ENCODE measurements around the gene CCDC182. TPM values are rescaled to one million over a fixed set of nuclear protein-coding genes. Genes with fewer than 3 reads are reported as not detected.

CCDC182 gene
- polyA plus RNA-seq, 1 experiment = not detected

DNA sequence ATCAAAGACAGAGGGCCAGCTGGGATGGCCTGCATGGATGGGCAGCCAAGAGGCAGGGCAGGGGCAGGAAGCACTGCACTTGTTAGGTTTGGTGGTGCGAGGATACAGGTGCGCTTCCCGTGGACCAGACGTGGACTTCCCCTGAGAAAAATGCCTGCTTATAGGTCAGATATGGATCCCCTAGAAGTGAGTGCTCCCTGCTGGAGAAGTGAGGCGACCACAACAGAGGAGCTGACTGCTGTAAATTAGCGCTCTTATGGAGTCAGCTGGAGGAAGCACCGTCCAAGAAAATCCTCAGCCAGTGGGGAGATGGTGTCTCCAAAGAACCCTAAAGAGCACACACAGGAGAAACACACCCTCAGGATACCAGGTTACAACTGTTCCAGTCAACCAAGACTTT is 27.7 kb upstream of the CCDC182 start:
- CTCF ChIA-PET = no interaction called here
- POLR2A ChIA-PET = no interaction called here

DNA sequence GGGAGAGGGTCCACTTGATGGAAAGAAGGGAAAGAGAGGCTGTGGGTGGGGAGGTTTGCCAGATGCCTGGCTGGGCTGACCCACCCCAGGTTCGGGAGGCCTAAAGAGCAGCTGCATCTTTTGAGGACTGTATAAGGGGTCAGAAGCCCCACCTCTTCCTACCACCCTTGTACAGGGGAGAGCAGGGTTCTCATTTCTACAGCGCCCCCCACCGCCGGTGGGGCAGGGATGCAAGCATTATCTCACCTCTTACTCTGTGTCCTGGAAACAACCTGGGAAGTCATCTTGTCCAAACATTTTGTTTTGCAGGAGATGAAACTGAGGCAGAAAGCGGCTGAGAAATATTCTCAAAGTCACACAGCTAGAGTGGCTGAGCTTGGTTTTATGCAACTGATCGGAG is 22.5 kb upstream of the CCDC182 start:
- H3K27ac ChIP-seq (ENCODE audit: low read depth, low read length) = no peak overlapping the region
- CTCF ChIA-PET = interaction anchor here (0.9 kb wide), 1 partner anchor 524 kb away, joined by 4 read pairs; no protein-coding TSS in a partner anchor
- no peak for DNase-seq (ENCODE audit: low read depth, low spot score)
- POLR2A ChIA-PET = no interaction called here
- no peak overlapping the region for H3K4me3 ChIP-seq (ENCODE audit: low read depth, low read length)
- H3K9me3 ChIP-seq (ENCODE audit: control insufficient read depth, insufficient read depth, low read length) = no peaks in the 10 kb centered on the region
- H3K27me3 ChIP-seq (ENCODE audit: control insufficient read depth, insufficient read depth, low read length) = peaks cover 23% of the 10 kb centered on the region
- TF ChIP-seq, protein P1, sequence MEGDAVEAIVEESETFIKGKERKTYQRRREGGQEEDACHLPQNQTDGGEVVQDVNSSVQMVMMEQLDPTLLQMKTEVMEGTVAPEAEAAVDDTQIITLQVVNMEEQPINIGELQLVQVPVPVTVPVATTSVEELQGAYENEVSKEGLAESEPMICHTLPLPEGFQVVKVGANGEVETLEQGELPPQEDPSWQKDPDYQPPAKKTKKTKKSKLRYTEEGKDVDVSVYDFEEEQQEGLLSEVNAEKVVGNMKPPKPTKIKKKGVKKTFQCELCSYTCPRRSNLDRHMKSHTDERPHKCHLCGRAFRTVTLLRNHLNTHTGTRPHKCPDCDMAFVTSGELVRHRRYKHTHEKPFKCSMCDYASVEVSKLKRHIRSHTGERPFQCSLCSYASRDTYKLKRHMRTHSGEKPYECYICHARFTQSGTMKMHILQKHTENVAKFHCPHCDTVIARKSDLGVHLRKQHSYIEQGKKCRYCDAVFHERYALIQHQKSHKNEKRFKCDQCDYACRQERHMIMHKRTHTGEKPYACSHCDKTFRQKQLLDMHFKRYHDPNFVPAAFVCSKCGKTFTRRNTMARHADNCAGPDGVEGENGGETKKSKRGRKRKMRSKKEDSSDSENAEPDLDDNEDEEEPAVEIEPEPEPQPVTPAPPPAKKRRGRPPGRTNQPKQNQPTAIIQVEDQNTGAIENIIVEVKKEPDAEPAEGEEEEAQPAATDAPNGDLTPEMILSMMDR (IDR thresholded peaks at IDR 0.05; ENCODE audit: low read depth, low read length) = no peak

More for the DNA sequence above, 27.7 kb upstream of the CCDC182 start:
- Histone ChIP-seq H3K4me3 (ENCODE audit: low read depth, low read length) (no peak overlapping the region), H3K27me3 (ENCODE audit: control insufficient read depth, insufficient read depth, low read length) (peaks cover 39% of the 10 kb centered on the region), H3K27ac (ENCODE audit: low read depth, low read length) (no peak overlapping the region), H3K9me3 (ENCODE audit: control insufficient read depth, insufficient read depth, low read length) (no peaks in the 10 kb centered on the region)
- DNase-seq (ENCODE audit: low read depth, low spot score) = no peak
- TF ChIP-seq, protein P1 (IDR thresholded peaks at IDR 0.05; ENCODE audit: low read depth, low read length) = no peak

DNA sequence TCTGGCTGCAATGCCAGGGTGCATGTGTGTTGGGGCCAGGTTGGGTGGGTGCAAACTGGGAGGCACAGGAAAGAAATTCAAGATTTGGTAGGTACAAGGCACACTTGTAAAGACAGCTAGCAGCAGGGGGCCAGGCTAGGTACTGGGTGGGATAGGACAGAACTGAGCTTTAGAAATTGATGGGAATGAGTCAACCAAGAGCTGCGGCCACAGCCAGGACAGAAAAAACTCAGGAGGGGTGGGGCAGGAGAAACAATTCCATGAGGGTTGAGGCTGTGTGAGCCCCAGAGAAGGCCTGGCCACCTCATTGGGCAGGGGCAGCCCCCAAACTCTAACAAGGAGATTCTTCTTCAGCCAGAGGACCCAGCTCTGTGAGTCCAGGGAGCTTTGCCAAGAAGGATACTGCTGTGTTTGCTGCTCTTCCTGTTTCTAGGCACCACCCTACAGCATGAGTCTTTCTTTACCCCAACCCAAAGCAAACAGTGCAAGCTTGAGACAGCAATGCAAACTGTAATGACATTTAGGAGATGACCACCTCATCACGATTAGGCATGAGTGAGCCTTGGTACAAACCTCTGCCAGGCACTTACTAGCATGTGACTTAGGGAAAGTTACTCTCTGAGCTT is 21.3 kb upstream of the CCDC182 start:
- ChIA-PET CTCF (interaction anchor here (0.6 to 1.5 kb wide), 4 partner anchors 9 to 68 kb away, joined by 3 to 8 read pairs (median 6); no protein-coding TSS in a partner anchor), POLR2A (no interaction called here)
- DNase-seq (ENCODE audit: low read depth, low spot score) = no peak
- Histone ChIP-seq H3K27ac (ENCODE audit: low read depth, low read length) (no peak overlapping the region), H3K27me3 (ENCODE audit: control insufficient read depth, insufficient read depth, low read length) (peaks cover 28% of the 10 kb centered on the region), H3K9me3 (ENCODE audit: control insufficient read depth, insufficient read depth, low read length) (no peaks in the 10 kb centered on the region), H3K4me3 (ENCODE audit: low read depth, low read length) (no peak overlapping the region)
- TF ChIP-seq, protein P1 (IDR thresholded peaks at IDR 0.05; ENCODE audit: low read depth, low read length) = no peak

DNA sequence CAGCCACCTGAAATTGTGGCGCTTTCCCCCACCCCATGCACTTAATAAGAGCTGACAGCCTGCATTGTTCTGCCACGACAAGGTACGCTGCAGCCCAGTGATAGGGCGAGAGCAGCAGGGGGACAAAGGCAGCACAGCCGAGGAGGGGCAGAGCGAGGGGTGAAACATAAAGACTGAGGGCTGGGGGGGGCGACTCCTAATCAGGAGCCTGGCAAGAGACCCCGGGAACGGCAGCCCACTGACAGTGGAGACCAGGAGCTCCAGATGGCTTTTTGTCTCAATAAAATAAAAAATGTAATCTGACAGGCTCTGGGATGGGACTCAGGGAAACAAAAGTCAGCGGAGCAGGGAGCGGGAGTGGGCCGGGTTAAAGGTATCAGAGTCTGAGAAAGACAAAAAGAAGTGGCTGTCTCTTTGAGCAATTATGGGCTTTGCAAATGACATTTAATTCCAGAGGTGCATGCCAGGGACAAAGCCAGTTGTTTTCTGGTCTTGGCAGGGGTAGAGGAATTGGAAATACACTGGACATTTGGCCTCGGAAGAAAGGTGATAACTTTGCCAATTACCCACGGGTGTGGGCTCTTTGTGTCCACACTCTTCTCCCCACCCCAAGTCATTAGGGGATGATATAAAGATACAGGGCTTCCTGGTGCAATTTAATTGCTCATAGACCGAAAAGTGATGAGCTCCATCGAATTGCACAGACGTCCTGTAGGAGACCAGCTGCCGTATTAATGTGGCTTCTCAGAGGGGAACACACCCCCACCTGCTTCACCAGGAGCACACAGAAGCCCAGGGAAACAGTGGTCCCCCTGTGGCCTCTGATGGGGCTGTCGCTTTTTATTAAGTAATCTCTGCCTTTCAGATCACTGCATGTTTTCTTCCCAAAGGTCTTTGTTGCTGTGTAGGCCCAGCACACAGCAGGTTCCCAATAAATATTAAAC is 17.6 kb upstream of the CCDC182 start:
- no peak overlapping the region for H3K4me3 ChIP-seq (ENCODE audit: low read depth, low read length)
- H3K9me3 ChIP-seq (ENCODE audit: control insufficient read depth, insufficient read depth, low read length) = no peaks in the 10 kb centered on the region
- H3K27ac ChIP-seq (ENCODE audit: low read depth, low read length) = no peak overlapping the region
- TF ChIP-seq, protein P1 (IDR thresholded peaks at IDR 0.05; ENCODE audit: low read depth, low read length) = no peak
- no peak for DNase-seq (ENCODE audit: low read depth, low spot score)
- ChIA-PET CTCF (interaction anchor here (1.6 kb wide), 1 partner anchor 21 kb away, joined by 6 read pairs; no protein-coding TSS in a partner anchor), POLR2A (no interaction called here)
- H3K27me3 ChIP-seq (ENCODE audit: control insufficient read depth, insufficient read depth, low read length) = peaks cover 29% of the 10 kb centered on the region

DNA sequence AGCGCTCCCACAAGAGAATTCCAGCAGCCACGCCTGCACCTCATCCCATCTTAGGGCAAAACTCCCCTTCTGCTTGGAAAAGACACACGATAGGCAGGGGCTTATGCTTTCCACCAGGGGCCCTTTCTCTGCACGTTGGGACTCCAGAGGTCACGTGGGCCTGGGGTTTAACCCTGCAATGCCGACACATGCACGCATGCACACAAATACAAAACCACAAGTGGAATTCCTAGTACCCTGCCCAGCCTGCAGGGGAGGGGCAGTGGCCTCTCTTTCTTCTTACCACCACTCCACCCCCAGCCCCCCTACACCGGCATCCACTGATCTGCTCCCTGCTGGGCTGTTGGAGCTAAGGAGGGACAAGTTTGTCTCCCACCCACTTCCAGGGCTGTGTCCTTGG is 16.8 kb upstream of the CCDC182 start:
- H3K9me3 ChIP-seq (ENCODE audit: control insufficient read depth, insufficient read depth, low read length) = no peaks in the 10 kb centered on the region
- POLR2A ChIA-PET = no interaction called here
- no peak overlapping the region for H3K27ac ChIP-seq (ENCODE audit: low read depth, low read length)
- TF ChIP-seq, protein P1 (IDR thresholded peaks at IDR 0.05; ENCODE audit: low read depth, low read length) = no peak
- H3K27me3 ChIP-seq (ENCODE audit: control insufficient read depth, insufficient read depth, low read length) = peaks cover 24% of the 10 kb centered on the region
- CTCF ChIA-PET = interaction anchor here (1.3 to 1.6 kb wide), 2 partner anchors 22 to 519 kb away, joined by 6 to 15 read pairs; no protein-coding TSS in a partner anchor
- no peak for DNase-seq (ENCODE audit: low read depth, low spot score)
- no peak overlapping the region for H3K4me3 ChIP-seq (ENCODE audit: low read depth, low read length)

Measured in AG04450 (cell line).